ENCODE measurements around the gene KIR2DL4. TPM values are rescaled to one million over a fixed set of nuclear protein-coding genes. Genes with fewer than 3 reads are reported as not detected.
"Not testable (repeated sequence)": the region's sequence is repeated elsewhere in the genome, so short reads cannot be mapped to it uniquely, and the experiment has no call there.

Gene KIR2DL4
- total RNA-seq, 1 experiment from 2014 or later, result not detected

- no peak overlapping the region for H3K27ac ChIP-seq (ENCODE audit: low read depth, low read length)
- no peaks in the 10 kb centered on the region for H3K4me1 ChIP-seq (ENCODE audit: control insufficient read depth in 1 of 2, insufficient read depth in 2 of 2, low read length in 2 of 2)
- ChIA-PET RAD21 (ENCODE audit: low non-redundant PET in 1 of 2, low total read pairs in 2 of 2, uncharacterized antibody in 2 of 2, unreplicated experiment in 2 of 2) (no interaction called here), CTCF (no interaction called here), POLR2A (no interaction called here)
- intact Hi-C loops (cut with micrococcal nuclease), result no loop called here
- H3K9me2 ChIP-seq (ENCODE audit: insufficient read depth), result no peaks in the 10 kb centered on the region
- no TSS peak for BruUV-seq (replicated peaks)
- no peaks in the 10 kb centered on the region for H3K36me3 ChIP-seq (ENCODE audit: control insufficient read depth in 1 of 2, insufficient read depth in 2 of 2, low read length in 2 of 2)
- H3K4me2 ChIP-seq (ENCODE audit: low read length), result no peak overlapping the region
- H4K20me1 ChIP-seq (ENCODE audit: insufficient read depth), result no peaks in the 10 kb centered on the region
- no peaks in the 10 kb centered on the region for H3K9me3 ChIP-seq (ENCODE audit: control insufficient read depth in 1 of 2, insufficient read depth in 1 of 2, low read depth in 1 of 2, low read length in 2 of 2)
- H3K9ac ChIP-seq (ENCODE audit: low read length), result no peak overlapping the region
- no peak overlapping the region for H2AFZ ChIP-seq (ENCODE audit: low read depth, low read length, poor library complexity, severe bottlenecking)
- no peak for ATAC-seq
- no peak for DNase-seq (ENCODE audit: low read depth, low spot score)
- peaks cover 8% of the 10 kb centered on the region; the same call in 1 of the 2 replicates for H3K27me3 ChIP-seq (ENCODE audit: insufficient read depth, low read length)
- TF ChIP-seq ZFX (IDR thresholded peaks at IDR 0.05) (no peak), SIN3A (IDR thresholded peaks at IDR 0.05; ENCODE audit: low read depth) (no peak), EZH2phosphoT487 (IDR thresholded peaks at IDR 0.05; ENCODE audit: borderline replicate concordance) (no peak)
- TF ChIP-seq, protein P1, sequence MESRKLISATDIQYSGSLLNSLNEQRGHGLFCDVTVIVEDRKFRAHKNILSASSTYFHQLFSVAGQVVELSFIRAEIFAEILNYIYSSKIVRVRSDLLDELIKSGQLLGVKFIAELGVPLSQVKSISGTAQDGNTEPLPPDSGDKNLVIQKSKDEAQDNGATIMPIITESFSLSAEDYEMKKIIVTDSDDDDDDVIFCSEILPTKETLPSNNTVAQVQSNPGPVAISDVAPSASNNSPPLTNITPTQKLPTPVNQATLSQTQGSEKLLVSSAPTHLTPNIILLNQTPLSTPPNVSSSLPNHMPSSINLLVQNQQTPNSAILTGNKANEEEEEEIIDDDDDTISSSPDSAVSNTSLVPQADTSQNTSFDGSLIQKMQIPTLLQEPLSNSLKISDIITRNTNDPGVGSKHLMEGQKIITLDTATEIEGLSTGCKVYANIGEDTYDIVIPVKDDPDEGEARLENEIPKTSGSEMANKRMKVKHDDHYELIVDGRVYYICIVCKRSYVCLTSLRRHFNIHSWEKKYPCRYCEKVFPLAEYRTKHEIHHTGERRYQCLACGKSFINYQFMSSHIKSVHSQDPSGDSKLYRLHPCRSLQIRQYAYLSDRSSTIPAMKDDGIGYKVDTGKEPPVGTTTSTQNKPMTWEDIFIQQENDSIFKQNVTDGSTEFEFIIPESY (IDR thresholded peaks at IDR 0.05; ENCODE audit: extremely low read depth, insufficient replicate concordance, low read length), result no peak
- no peak overlapping the region for H3K4me3 ChIP-seq (replicated peaks in 1 of 2; ENCODE audit: low read depth in 1 of 2, low read length in 2 of 2)
- H3K79me2 ChIP-seq (ENCODE audit: insufficient read depth, low read length), result no peaks in the 10 kb centered on the region
Measured at GRCh38 chr19:54817670-54818536, 14.5 kb downstream of the KIR2DL4 start.

DNA sequence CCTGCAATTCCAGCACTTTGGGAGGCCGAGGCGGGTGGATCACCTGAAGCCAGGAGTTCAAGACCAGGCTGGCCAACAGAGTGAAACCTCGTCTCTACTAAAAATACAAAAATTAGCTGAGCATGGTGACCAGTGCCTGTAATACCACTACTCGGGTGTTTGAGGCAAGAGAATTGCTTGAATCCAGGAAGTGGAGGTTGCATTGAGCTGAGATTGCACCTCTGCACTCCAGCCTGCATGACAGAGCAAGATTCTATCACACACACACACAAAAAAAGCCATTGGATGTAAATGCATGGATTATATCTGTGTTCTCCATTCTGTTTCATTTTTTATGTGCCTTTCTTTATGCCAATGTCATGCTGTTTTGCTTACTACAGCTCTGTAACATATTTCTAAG, 21.0 kb downstream of the KIR2DL4 start:
- BruUV-seq (replicated peaks); H3K27ac ChIP-seq (ENCODE audit: low read depth, low read length); DNase-seq (ENCODE audit: low read depth, low spot score); H3K4me3 ChIP-seq (replicated peaks in 1 of 2; ENCODE audit: low read depth in 1 of 2, low read length in 2 of 2); H3K9me2 ChIP-seq (ENCODE audit: insufficient read depth); ATAC-seq; POLR2A ChIA-PET; H3K4me2 ChIP-seq (ENCODE audit: low read length); H2AFZ ChIP-seq (ENCODE audit: low read depth, low read length, poor library complexity, severe bottlenecking); H3K9ac ChIP-seq (ENCODE audit: low read length); H3K9me3 ChIP-seq (ENCODE audit: control insufficient read depth in 1 of 2, insufficient read depth in 1 of 2, low read depth in 1 of 2, low read length in 2 of 2); H3K36me3 ChIP-seq (ENCODE audit: control insufficient read depth in 1 of 2, insufficient read depth in 2 of 2, low read length in 2 of 2); H3K4me1 ChIP-seq (ENCODE audit: control insufficient read depth in 1 of 2, insufficient read depth in 2 of 2, low read length in 2 of 2); CTCF ChIA-PET; intact Hi-C loops (cut with micrococcal nuclease); H4K20me1 ChIP-seq (ENCODE audit: insufficient read depth); H3K79me2 ChIP-seq (ENCODE audit: insufficient read depth, low read length); RAD21 ChIA-PET (ENCODE audit: low non-redundant PET in 1 of 2, low total read pairs in 2 of 2, uncharacterized antibody in 2 of 2, unreplicated experiment in 2 of 2): not testable (repeated sequence)
- peaks cover 20% of the 10 kb centered on the region; the same call in 1 of the 2 replicates for H3K27me3 ChIP-seq (ENCODE audit: insufficient read depth, low read length)

GRCh38 chr19:54825326-54825725, 21.9 kb downstream of the KIR2DL4 start:
- H4K20me1 ChIP-seq (ENCODE audit: insufficient read depth); H3K9me3 ChIP-seq (ENCODE audit: control insufficient read depth in 1 of 2, insufficient read depth in 1 of 2, low read depth in 1 of 2, low read length in 2 of 2); H3K79me2 ChIP-seq (ENCODE audit: insufficient read depth, low read length); POLR2A ChIA-PET; H2AFZ ChIP-seq (ENCODE audit: low read depth, low read length, poor library complexity, severe bottlenecking); H3K27ac ChIP-seq (ENCODE audit: low read depth, low read length); H3K9me2 ChIP-seq (ENCODE audit: insufficient read depth); CTCF ChIA-PET; H3K4me2 ChIP-seq (ENCODE audit: low read length); H3K9ac ChIP-seq (ENCODE audit: low read length); intact Hi-C loops (cut with micrococcal nuclease); DNase-seq (ENCODE audit: low read depth, low spot score); RAD21 ChIA-PET (ENCODE audit: low non-redundant PET in 1 of 2, low total read pairs in 2 of 2, uncharacterized antibody in 2 of 2, unreplicated experiment in 2 of 2); H3K36me3 ChIP-seq (ENCODE audit: control insufficient read depth in 1 of 2, insufficient read depth in 2 of 2, low read length in 2 of 2); H3K4me3 ChIP-seq (replicated peaks in 1 of 2; ENCODE audit: low read depth in 1 of 2, low read length in 2 of 2); H3K4me1 ChIP-seq (ENCODE audit: control insufficient read depth in 1 of 2, insufficient read depth in 2 of 2, low read length in 2 of 2); BruUV-seq (replicated peaks); ATAC-seq: not testable (repeated sequence)
- peaks cover 20% of the 10 kb centered on the region; the same call in 1 of the 2 replicates for H3K27me3 ChIP-seq (ENCODE audit: insufficient read depth, low read length)
